Ureter (tissue), 1 donor: ENCODE measurements around the gene GPX5. TPM values are rescaled to one million over a fixed set of nuclear protein-coding genes. Genes with fewer than 3 reads are reported as not detected.

Source experiments
- DNase-seq: peaks from one replicate; pipeline ENCODE4 v3.0.0-alpha.2; 2020; ENCODE audit warnings: low spot score
- total RNA-seq: library from RNA; stranded (reverse); gene quantifications from one replicate; pipeline ENCODE4 v1.2.4, GENCODE V29; 2023
- donor health status: DM: yes; HTN: yes; CAD: no.

GPX5 gene
- total RNA-seq, 1 donor from 2014 or later: not detected

DNA sequence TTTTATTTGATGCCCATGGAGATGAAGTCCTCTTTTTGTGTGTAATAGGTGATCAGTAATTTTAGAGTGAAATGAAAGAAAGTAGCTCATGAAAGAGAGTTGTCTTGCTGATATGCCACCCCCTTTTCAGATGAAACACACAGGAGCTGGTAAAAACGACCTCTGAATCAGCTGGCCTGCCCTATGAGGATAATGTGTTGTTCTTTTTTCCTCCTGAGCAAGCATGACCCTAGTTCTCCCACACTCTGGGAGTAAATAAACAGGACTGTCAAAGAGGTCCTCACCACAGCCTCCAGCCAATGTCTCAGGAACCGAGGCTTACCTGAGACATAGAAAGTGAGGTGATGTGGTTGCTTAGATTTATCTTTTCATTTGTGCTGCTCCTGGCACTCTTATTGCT is 29.5 kb downstream of the GPX5 start:
- no peak for DNase-seq

DNA sequence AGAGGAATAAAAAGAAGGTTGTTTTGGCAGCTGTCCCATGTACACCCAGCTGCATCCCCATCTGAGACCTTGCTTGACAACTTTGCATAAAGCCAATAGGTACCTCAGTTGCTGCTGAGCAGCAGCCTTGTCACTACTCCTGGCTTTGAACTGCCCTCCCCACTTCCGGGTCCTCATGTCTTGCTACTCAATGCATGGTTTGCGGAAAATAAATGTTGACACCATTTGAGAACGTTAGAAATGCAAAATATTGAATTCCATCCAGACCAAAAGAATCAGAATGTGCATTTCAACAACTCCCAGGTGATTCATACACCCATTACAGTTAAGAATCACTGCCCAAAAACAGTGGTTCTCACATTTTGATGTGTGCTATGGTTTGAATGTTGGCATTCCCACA is 32.9 kb downstream of the GPX5 start:
- DNase-seq: no peak

DNA sequence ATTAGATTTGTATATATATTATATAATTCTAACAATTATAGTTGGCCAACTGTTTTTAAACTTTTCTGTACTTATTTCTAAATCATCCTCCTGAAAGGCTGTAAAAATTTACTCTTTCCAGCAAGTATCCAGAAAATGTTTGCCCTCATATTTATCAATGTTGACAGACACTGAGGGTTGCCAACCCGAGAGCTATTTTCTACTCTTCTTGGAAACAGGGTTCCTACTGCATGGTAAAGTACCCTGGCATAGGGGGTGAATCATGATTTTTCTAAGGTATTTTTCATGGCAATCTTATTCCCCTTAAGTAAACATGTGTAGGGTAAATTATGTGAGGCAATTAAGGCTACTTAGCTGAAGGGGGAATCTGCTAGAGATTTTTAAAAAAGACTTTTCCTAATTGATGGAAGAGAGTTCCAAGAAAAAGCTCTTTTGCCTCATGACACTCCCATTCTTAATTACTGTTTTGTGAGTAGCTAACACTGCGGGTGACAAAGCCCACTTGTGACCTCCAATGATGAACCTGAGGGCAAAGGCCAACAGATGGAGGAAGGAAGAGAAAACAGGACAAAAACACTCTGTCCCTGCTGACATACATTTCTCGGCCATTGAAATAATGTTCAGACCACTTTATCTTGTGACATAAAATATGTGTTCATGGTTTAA is 37.9 kb downstream of the GPX5 start:
- DNase-seq: no peak

DNA sequence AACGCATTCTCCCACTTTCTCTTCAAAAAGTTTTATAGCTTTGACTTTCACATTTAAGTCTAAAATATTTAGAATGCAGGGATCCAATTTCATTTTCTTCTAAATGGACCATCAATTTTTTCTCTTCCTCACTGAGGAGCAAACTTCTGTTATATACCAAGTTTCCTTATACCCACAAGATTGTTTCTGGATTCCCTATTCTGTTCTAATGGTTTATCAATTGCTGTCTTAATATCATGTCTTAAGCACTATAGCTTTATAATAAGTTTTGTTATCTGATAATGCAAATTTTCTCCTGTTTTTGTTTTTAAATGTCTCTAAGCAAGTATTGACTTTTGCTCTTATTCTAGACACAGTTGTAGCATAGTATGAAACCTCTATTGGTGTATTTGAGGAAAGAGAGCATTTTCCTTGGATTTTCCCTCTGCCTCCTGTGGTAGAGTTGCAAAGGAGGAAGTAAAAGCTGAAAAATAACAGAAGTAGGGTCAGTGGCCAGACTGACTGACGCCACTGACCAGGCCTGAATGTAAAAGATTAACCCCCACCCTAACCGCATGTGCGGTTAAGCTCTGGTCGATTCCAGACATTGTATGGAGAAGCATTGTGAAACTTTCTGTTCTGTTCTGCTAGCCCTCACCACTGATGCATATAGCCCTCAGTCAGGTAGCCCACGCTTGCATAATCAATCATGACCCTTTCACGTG is 40.3 kb downstream of the GPX5 start:
- DNase-seq: no peak

DNA sequence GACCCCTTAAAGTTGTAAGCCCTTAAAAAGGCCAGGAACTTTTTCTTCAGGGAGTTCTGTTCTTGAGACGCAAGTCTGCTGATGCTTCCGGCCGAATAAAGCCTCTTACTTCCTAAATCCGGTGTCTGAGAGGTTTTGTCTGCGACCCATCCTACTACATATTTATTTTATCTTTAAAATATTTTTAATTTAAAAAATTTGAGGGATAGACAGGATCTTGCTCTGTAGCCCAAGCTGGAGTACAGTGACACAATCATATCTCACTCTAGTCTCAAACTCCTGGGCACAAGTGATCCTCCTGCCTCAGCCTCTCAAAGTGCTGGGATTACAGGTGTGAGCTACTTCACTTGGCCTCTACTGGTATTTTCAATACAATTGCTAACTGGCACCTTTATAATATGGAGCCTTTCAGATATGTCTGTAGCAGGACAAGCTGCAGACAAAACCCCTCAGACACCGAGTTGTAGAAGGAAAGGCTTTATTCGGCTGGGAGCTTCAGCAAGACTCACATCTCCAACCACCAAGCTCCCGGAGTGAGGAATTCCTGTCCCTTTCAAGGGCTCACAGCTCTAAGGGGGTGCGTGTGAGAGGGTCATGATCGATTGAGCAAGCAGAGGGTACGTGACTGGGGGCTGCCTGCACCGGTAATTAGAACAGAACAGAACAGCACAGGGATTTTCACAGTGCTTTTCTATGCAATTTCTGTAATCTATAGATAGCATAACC is 41.0 kb downstream of the GPX5 start:
- DNase-seq: no peak

DNA sequence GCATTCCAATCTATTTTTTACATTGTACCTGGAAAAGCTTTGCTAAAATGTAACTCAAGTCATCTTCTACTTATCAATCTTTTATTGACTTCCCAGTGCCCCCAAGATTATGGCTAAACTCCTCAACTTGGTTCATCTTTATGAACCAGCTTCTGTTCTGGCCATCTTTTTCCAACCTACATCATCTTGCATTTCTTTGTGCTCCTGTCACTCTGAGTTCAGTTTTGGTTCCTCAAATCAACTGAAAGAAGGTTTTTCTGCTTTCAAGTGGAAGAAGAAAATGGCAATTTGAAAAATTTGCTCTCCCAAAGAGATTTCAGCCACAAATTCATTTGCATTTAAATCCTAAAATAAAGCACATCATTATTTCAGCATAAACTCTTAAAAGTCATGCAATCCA is 41.8 kb downstream of the GPX5 start:
- no peak for DNase-seq

DNA sequence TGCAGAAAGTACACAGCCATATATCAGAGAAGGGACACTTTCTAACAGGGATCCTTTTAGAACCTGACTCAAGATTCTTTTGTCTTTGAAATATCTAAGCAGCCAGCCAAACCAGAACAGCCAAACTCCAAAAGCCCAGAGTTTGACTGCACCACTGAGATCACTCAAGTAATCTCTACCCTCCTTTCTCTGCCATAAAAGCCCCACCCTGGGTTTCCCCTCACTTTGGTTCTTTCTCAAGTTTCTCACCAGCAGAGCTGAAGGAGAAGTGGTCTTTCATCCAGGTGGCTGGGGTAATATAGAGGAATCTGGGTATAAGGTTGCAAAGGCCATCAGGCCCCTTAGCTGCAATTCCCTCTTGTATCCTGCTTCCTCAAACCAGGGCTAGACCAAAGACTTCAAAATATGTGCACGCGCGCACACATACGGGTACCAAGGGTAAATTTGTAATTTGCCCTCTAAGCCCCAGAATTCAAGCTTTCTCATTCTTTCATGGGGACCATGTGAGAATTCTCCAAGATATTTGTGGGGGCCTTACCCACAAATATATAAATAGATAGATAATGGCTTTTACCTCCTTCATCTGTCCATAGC is 42.9 kb downstream of the GPX5 start:
- no peak for DNase-seq

DNA sequence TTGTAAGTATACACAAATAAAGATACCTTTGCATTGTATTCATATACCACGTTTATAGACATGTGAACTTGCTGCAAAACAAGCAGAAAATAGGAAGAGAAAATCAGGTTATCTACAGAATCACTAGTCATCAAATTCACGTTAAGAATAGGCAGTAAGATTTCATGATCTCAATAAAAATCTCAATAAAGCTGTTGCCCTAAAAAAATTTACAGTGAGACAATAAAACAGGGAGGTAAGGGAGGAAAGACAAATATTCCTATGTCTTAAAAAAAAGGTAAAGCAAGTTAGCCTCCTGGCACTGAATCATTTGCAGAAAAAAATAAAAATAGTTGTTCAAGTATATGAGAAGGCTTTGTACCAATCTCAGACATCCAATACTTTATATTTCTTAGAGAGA is 44.1 kb downstream of the GPX5 start:
- DNase-seq: no peak

DNA sequence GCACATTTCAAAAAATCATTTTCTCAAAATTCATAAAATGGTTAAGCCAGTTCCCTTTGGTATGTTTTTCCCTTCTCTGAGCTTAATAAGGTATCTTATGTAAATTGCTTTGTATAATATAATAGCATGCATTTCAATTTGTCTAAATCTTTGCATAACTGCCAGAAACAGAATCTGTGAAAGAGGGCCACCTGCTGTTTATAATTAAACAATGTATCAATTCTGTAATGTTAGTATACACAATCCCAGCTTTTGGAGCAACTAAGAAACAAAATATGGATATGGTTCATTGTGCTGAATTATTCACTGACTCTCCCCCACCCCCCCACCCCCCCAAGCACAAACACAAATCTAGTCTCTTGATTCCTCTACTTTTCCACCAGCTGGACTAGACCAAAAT is 54.8 kb downstream of the GPX5 start:
- DNase-seq: no peak

DNA sequence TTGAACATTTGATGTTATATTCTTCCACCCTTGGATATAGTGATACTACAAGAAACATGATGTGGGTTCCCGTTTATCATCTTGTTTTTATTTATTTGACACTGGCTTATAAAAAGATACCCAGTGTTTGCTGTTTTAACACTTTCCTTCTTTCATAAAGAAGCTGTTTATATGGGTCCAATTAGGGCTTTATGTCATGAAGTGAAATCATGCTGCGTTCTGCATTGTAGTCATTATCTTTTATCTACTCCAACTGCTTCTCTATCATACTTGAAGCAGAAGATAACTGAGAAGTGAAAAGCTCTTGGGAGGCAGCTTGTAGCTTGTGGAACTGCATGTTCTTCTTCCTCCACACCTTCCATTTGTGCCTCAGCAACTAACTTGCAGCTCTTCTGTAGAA is 57.8 kb downstream of the GPX5 start:
- no peak for DNase-seq

Other genes starting within 250 kb of the GPX5 start
- 3.1 TPM for gene PGBD1, start 244.3 kb upstream of the GPX5 start, total RNA-seq
- gene ZSCAN31, start 189.7 kb upstream of the GPX5 start, total RNA-seq: 13.9 TPM
- 8.7 TPM for gene ZKSCAN3, start 175.9 kb upstream of the GPX5 start, total RNA-seq
- 11.1 TPM for gene ZSCAN12, start 126.1 kb upstream of the GPX5 start, total RNA-seq
- gene ZSCAN23, start 82.4 kb upstream of the GPX5 start, total RNA-seq: 11.2 TPM
- gene GPX6, start 10.1 kb upstream of the GPX5 start, total RNA-seq: not detected